Fibroblast of lung (primary cell): Measurements from ENCODE around the gene FBH1. TPM values are rescaled to one million over a fixed set of nuclear protein-coding genes. Genes with fewer than 3 reads are reported as not detected.
"Not testable (repeated sequence)": the region's sequence is repeated elsewhere in the genome, so short reads cannot be mapped to it uniquely, and the experiment has no call there.

Experiments used
- DNase-seq, 2 donors: peaks; one replicate each; pipeline versions ENCODE4 v3.0.0 to v3.0.0-alpha.2; 2010; ENCODE audit warnings: low read depth in 2 of 2
- H2AFZ ChIP-seq: 2 replicates; pipeline ENCODE4 v1.5.1; 2012; ENCODE audit warnings: low read length, control low read depth, inconsistent platforms
- H3K27ac ChIP-seq: 2 replicates; pipeline ENCODE4 v1.5.1; 2011; ENCODE audit warnings: low read length, control low read depth; ENCODE audit not compliant: insufficient read depth
- H3K27me3 ChIP-seq: 2 replicates; pipeline ENCODE4 v1.5.1; 2011; ENCODE audit warnings: mild to moderate bottlenecking, low read length; ENCODE audit not compliant: control insufficient read depth, insufficient read depth
- H3K36me3 ChIP-seq: 2 replicates; pipeline ENCODE4 v1.5.1; 2011; ENCODE audit warnings: low read length; ENCODE audit not compliant: control insufficient read depth, insufficient read depth
- H3K4me1 ChIP-seq: 2 replicates; pipeline ENCODE4 v1.5.1; 2011; ENCODE audit warnings: low read length; ENCODE audit not compliant: control insufficient read depth, insufficient read depth; ENCODE audit errors: extremely low read depth
- H3K4me2 ChIP-seq: 2 replicates; pipeline ENCODE4 v1.5.1; 2011; ENCODE audit warnings: low read length, control low read depth; ENCODE audit not compliant: insufficient read depth; ENCODE audit errors: extremely low read depth
- H3K4me3 ChIP-seq, 4 experiments: fragments of 200-600 bp in 1 of 4; sonication (generic) in 1 of 4; replicated peaks in 1 of 4; 2 replicates each; pipeline ENCODE4 v1.5.1; 2011 to 2016; ENCODE audit warnings: low read length in 4 of 4, low read depth in 3 of 4, mild to moderate bottlenecking in 3 of 4, control low read depth in 2 of 4, inconsistent platforms in 1 of 4, mixed read lengths in 1 of 4; ENCODE audit not compliant: insufficient read depth in 1 of 4; ENCODE audit errors: control extremely low read depth in 1 of 4
- H3K79me2 ChIP-seq: 2 replicates; pipeline ENCODE4 v1.5.1; 2012; ENCODE audit warnings: mild to moderate bottlenecking, low read length, inconsistent platforms; ENCODE audit not compliant: control insufficient read depth, insufficient read depth
- H3K9ac ChIP-seq: 2 replicates; pipeline ENCODE4 v1.5.1; 2011; ENCODE audit warnings: mild to moderate bottlenecking, low read length, control low read depth; ENCODE audit not compliant: insufficient read depth
- H3K9me3 ChIP-seq: 2 replicates; pipeline ENCODE4 v1.5.1; 2012; ENCODE audit warnings: low read depth, low read length; ENCODE audit not compliant: control insufficient read depth, insufficient read depth
- H4K20me1 ChIP-seq: 2 replicates; pipeline ENCODE4 v1.5.1; 2011; ENCODE audit warnings: low read length; ENCODE audit not compliant: control insufficient read depth, insufficient read depth; ENCODE audit errors: extremely low read depth
- EZH2 ChIP-seq: IDR thresholded peaks from 2 replicates; pipeline ENCODE4 v1.5.1; 2012; ENCODE audit warnings: low read length, control low read depth, mild to moderate bottlenecking; ENCODE audit errors: missing control alignments
- polyA plus RNA-seq, 2 donors: library from polyadenylated mRNA; depleted of rRNA in 1 of 2; stranded (reverse) in 1 of 2; unstranded in 1 of 2; fragments of >200 nt; gene quantifications; 2 replicates each; pipeline ENCODE4 v1.2.1, GENCODE V29; 2011 to 2012; ENCODE audit warnings: missing spikeins in 1 of 2
- total RNA-seq: library from RNA; depleted of rRNA; stranded (reverse); fragments of >200 nt; gene quantifications from 2 replicates; pipeline ENCODE4 v1.2.1, GENCODE V29; 2014
- TF ChIP-seq, protein P1 (sequence below), 2 donors: IDR thresholded peaks in 1 of 2; conservative IDR thresholded peaks in 1 of 2; 1 replicate in 1 of 2; 2 replicates in 1 of 2; pipeline ENCODE4 v1.5.1; 2011 to 2012; ENCODE audit warnings: low read length in 2 of 2, control low read depth in 1 of 2, inconsistent platforms in 1 of 2, low read depth in 1 of 2, mild to moderate bottlenecking in 1 of 2

FBH1 gene
- total and polyA plus RNA-seq, 2 donors (not counting 1 experiment from before 2014, with no cell fraction given) = 53.6 to 97.8 TPM

DNA sequence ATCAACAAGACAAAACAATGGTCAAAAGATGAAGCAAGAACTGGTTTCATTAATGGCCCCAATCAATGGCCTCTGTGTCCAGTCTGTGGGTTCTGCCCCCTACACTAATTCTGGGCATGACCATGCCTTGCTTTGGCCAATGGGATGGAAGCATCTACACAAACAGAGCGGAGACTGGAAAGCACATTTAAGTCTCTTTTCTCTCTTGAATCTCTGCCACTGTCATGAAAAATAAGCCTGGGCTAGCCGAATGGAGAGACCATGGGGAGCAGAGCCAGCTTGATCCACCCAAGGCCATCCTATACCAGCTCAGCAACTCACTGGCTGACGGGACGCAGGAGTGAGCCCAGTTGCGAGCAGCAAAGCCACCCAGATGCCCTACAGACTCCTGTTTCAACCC is 31.2 kb upstream of the FBH1 start:
- Histone ChIP-seq H3K27me3 (no peaks in the 10 kb centered on the region), H3K36me3 (no peaks in the 10 kb centered on the region), H3K9ac (no peak overlapping the region), H3K4me3 (no peak overlapping the region), H3K9me3 (no peaks in the 10 kb centered on the region), H3K4me1 (peaks cover 6% of the 10 kb centered on the region), H4K20me1 (no peaks in the 10 kb centered on the region), H2AFZ (no peak overlapping the region), H3K27ac (no peak overlapping the region), H3K79me2 (no peaks in the 10 kb centered on the region), H3K4me2 (no peak overlapping the region)
- DNase-seq = no peak
- TF ChIP-seq, protein P1, sequence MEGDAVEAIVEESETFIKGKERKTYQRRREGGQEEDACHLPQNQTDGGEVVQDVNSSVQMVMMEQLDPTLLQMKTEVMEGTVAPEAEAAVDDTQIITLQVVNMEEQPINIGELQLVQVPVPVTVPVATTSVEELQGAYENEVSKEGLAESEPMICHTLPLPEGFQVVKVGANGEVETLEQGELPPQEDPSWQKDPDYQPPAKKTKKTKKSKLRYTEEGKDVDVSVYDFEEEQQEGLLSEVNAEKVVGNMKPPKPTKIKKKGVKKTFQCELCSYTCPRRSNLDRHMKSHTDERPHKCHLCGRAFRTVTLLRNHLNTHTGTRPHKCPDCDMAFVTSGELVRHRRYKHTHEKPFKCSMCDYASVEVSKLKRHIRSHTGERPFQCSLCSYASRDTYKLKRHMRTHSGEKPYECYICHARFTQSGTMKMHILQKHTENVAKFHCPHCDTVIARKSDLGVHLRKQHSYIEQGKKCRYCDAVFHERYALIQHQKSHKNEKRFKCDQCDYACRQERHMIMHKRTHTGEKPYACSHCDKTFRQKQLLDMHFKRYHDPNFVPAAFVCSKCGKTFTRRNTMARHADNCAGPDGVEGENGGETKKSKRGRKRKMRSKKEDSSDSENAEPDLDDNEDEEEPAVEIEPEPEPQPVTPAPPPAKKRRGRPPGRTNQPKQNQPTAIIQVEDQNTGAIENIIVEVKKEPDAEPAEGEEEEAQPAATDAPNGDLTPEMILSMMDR (conservative IDR thresholded peaks at IDR 0.05 in 1 of 2, IDR thresholded peaks at IDR 0.05 in 1 of 2; ENCODE audit: low read depth in 1 of 2, low read length in 2 of 2) = no peak
- TF ChIP-seq EZH2 = no peak

DNA sequence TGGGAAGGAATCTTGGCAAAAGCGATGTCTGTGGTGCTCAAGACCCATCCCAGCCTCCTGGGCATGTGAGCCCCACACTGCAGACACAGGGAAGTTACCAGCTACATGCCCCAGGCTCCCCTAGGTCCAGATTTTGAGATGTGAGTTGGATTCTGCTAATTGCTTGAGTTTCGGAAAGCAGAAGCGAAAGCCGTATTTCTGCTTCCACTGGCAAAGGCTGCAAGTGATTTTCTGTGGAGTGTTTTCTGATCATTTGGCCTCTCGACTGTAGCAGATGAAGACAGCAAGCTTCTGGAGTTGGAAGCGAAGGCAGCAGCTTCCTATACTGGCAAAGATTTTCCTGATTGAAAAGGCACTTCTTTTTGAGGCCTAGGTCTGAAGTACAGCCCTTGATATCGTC is 30.0 kb upstream of the FBH1 start:
- no peak overlapping the region for H3K9ac ChIP-seq
- H3K4me3 ChIP-seq = no peak overlapping the region
- no peak for DNase-seq
- peak overlapping the region; percentile 14 for H2AFZ ChIP-seq
- H3K27me3 ChIP-seq = no peaks in the 10 kb centered on the region
- no peaks in the 10 kb centered on the region for H3K36me3 ChIP-seq
- no peaks in the 10 kb centered on the region for H3K9me3 ChIP-seq
- no peak overlapping the region for H3K27ac ChIP-seq
- peaks cover 6% of the 10 kb centered on the region for H3K4me1 ChIP-seq
- H4K20me1 ChIP-seq = no peaks in the 10 kb centered on the region
- no peak for TF ChIP-seq EZH2
- TF ChIP-seq, protein P1 (conservative IDR thresholded peaks at IDR 0.05 in 1 of 2, IDR thresholded peaks at IDR 0.05 in 1 of 2; ENCODE audit: low read depth in 1 of 2, low read length in 2 of 2) = no peak
- no peaks in the 10 kb centered on the region for H3K79me2 ChIP-seq
- peak overlapping the region; percentile 56 for H3K4me2 ChIP-seq

DNA sequence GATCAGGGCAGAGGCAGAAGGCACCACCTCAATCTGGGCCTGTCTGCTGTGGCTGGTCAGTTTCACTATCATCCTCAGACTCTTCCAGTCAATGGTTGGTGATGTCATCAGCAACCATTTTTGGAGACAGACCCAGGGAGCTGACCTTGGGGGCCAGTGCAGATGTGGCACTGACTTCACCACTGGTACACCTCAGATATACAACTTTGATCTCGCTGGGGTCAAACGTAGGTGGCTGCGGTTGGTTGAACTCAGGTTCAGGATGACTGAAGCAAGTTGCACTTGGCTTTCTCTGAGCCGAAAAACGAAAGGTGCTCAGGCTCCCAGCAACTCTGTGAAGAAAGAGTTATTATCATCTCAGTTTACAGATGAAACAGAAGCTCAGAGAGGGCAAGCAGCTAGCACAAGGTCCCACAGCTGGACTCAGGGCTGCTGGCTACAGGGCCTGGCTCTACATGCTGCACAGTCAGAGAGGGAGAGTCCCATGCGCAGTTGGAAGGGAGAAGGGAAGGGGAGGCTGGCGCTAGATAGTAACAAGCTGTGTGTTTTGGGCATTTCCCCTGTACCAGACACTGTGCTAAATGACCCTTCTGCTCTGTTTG is 27.6 kb upstream of the FBH1 start:
- peak overlapping the region; percentile 69 for H3K27ac ChIP-seq
- no peaks in the 10 kb centered on the region for H4K20me1 ChIP-seq
- H3K36me3 ChIP-seq = no peaks in the 10 kb centered on the region
- no peak overlapping the region for H3K4me2 ChIP-seq
- DNase-seq = no peak
- H3K4me3 ChIP-seq = no peak overlapping the region
- peaks cover 6% of the 10 kb centered on the region for H3K4me1 ChIP-seq
- no peak overlapping the region for H2AFZ ChIP-seq
- no peak for TF ChIP-seq EZH2
- TF ChIP-seq, protein P1 (conservative IDR thresholded peaks at IDR 0.05 in 1 of 2, IDR thresholded peaks at IDR 0.05 in 1 of 2; ENCODE audit: low read depth in 1 of 2, low read length in 2 of 2) = no peak
- H3K9me3 ChIP-seq = no peaks in the 10 kb centered on the region
- no peak overlapping the region for H3K9ac ChIP-seq
- H3K27me3 ChIP-seq = no peaks in the 10 kb centered on the region
- no peaks in the 10 kb centered on the region for H3K79me2 ChIP-seq

DNA sequence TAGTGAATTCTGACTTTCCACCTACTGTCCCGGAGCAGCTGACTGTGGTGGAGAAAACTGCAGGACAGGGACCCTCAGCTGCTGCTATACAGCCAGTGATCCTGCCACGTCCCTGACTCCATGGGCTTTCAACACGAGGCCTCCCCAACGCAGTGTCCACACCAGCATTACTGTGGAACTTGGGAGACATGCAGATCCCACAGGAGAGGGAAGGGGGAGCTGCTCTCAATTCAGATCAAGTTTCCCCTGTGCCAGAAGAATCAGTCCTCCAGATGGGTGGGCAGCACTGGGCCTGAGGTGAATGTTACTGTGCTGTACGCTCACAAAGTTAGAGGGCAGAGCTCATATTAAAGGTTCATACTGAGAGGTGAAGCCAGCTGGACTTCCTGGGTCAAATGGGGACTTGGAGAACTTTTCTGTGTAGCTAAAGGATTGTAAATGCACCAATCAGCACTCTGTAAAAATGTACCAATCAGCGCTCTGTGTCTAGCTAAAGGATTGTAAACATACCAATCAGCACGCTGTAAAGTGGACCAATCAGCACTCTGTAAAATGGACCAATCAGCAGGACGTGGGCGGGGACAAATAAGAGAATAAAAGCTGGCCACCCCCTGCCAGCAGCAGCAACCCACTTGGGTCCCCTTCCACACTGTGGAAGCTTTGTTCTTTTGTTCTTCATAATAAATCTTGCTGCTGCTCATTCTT is 26.9 kb upstream of the FBH1 start:
- H3K27me3 ChIP-seq, DNase-seq, H3K4me2 ChIP-seq, H3K4me1 ChIP-seq, H3K9me3 ChIP-seq, H3K27ac ChIP-seq, H3K9ac ChIP-seq, H4K20me1 ChIP-seq, H3K36me3 ChIP-seq, H3K79me2 ChIP-seq, H2AFZ ChIP-seq, H3K4me3 ChIP-seq: not testable (repeated sequence)
